GM19455 (cell line): ENCODE measurements around the gene PCDHA7.
"Not testable (repeated sequence)": the region's sequence is repeated elsewhere in the genome, so short reads cannot be mapped to it uniquely, and the experiment has no call there.

ENCODE experiments used
- ATAC-seq: cut with Tn5 transposase; IDR thresholded peaks from one replicate; pipeline ENCODE4 v1.9.1; 2021; ENCODE audit not compliant: unreplicated experiment

Gene PCDHA7, protein sequence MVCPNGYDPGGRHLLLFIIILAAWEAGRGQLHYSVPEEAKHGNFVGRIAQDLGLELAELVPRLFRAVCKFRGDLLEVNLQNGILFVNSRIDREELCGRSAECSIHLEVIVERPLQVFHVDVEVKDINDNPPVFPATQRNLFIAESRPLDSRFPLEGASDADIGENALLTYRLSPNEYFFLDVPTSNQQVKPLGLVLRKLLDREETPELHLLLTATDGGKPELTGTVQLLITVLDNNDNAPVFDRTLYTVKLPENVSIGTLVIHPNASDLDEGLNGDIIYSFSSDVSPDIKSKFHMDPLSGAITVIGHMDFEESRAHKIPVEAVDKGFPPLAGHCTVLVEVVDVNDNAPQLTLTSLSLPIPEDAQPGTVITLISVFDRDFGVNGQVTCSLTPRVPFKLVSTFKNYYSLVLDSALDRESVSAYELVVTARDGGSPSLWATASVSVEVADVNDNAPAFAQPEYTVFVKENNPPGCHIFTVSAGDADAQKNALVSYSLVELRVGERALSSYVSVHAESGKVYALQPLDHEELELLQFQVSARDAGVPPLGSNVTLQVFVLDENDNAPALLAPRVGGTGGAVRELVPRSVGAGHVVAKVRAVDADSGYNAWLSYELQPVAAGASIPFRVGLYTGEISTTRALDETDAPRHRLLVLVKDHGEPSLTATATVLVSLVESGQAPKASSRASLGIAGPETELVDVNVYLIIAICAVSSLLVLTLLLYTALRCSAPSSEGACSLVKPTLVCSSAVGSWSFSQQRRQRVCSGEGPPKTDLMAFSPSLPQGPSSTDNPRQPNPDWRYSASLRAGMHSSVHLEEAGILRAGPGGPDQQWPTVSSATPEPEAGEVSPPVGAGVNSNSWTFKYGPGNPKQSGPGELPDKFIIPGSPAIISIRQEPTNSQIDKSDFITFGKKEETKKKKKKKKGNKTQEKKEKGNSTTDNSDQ

DNA sequence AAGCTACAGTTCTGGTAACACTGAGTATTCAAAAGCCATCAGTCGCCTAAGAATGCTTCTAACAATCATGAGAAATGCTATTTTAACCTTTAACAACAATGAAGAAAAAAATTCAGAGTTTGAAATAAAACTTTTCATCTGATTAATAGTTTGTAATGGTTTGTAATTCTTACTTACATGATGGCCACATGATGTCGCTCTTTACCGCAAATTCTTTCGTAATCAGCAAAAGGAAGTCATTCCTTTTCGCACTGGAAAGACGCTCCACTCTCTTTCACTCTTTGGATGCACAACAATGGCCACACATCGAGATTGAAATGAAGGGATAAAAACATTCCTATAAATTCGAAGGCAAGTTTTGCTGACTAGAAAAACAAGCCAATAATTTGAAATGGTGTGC lies at the start of gene PCDHA7:
PCDHA7 (plus strand) TSS at position 277 of the 400 bp plus-strand sequence; CDS start at position 392, 115 bp downstream.
- no peak for ATAC-seq

DNA sequence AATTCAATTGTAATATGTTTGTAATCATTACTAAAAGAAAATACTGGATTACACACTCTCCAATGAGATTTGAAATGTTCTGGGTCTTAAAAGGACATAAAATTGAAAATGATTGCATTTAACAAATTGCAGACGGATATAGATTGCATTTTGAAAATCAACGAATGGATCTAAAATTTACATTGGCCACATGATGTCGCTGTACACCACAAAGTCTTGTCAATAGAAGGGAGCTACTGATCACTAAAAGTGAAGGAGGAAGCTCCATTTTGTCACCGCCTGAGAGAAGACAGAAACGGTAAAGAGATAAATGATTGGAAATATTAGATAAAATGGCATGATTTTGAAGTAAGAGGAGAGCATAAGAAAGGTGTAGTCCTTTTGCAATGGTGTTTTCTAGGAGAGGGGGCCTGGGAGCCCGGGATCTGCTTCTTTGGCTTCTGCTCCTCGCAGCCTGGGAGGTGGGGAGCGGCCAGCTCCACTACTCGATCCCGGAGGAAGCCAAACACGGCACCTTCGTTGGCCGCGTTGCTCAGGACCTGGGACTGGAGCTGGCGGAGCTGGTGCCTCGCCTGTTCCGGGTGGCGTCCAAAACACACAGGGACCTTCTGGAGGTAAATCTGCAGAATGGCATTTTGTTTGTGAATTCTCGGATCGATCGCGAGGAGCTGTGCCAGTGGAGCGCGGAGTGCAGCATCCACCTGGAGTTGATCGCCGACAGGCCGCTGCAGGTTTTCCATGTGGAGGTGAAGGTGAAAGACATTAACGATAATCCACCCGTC lies 48.0 kb upstream of the PCDHA7 start, which contains the start of gene PCDHA1:
PCDHA1 (plus strand) TSS at position 236 of the 782 bp plus-strand sequence.
- no peak for ATAC-seq

DNA sequence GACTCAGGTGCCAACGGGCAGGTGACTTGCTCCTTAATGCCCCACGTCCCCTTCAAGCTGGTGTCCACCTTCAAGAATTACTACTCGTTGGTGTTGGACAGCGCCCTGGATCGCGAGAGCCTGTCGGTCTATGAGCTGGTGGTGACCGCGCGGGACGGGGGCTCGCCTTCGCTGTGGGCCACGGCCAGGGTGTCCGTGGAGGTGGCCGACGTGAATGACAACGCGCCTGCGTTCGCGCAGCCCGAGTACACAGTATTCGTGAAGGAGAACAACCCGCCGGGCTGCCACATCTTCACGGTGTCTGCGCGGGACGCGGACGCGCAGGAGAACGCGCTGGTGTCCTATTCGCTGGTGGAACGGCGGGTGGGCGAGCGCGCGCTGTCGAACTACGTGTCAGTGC lies 46.6 kb upstream of the PCDHA7 start:
- not testable (repeated sequence) for ATAC-seq

DNA sequence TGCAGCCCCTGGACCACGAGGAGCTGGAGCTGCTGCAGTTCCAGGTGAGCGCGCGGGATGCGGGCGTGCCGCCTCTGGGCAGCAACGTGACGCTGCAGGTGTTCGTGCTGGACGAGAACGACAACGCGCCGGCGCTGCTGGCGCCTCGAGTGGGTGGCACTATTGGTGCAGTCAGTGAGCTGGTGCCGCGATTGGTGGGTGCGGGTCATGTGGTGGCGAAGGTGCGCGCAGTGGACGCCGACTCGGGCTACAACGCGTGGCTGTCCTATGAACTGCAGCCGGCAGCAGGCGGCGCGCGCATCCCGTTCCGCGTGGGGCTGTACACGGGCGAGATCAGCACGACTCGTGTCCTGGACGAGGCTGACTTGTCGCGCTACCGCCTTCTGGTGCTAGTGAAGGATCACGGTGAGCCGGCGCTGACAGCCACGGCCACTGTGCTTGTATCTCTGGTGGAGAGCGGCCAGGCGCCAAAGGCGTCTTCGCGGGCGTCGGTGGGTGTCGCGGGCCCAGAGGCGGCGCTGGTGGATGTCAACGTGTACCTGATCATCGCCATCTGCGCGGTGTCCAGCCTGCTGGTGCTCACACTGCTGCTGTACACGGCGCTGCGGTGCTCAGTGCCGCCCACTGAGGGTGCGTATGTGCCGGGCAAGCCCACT lies 46.1 kb upstream of the PCDHA7 start:
- ATAC-seq: not testable (repeated sequence)

DNA sequence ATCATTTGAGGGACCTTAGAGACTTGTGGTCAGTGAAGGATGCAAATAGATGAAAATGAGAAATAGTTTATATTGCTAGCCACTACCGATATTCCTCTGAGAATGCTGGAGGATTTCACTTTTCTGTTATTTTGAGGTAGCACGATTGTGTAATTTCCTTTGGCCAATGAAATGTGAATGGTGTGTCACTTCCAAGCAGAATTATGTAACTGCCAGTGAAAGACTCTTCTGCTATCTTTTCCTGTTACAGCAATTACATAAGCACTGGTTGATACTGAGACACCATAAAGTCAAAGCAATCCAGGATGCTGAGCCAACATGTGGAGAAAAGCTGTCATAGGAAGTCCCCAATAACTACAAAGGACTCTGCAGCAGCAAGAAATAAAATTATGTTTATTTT lies 43.0 kb upstream of the PCDHA7 start:
- ATAC-seq: no peak

DNA sequence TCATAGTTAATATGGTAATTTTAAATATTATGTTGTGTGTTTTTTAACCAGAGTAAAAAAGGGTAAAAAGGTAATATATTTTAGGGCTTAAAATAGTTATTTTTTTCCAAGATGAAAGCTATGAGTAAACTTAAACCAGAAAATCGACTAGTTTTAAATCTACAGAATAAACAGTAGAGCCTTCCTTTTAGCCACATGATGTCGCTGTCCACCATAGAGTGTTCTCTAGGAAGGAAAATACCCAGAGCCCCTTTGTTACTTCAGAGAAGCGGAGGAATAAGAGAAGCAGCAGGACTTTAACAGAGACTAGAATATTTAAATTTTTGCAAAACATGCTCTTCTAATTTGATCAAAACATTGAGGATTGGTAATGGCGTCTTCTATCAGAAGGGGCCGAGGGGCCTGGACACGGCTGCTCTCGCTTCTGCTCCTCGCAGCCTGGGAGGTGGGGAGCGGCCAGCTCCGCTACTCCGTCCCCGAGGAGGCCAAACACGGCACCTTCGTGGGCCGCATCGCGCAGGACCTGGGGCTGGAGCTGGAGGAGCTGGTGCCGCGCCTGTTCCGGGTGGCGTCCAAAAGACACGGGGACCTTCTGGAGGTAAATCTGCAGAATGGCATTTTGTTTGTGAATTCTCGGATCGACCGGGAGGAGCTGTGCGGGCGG lies 39.3 kb upstream of the PCDHA7 start, which contains the start of gene PCDHA2:
PCDHA2 (plus strand) TSS at position 258 of the 664 bp plus-strand sequence.
- ATAC-seq: no peak

DNA sequence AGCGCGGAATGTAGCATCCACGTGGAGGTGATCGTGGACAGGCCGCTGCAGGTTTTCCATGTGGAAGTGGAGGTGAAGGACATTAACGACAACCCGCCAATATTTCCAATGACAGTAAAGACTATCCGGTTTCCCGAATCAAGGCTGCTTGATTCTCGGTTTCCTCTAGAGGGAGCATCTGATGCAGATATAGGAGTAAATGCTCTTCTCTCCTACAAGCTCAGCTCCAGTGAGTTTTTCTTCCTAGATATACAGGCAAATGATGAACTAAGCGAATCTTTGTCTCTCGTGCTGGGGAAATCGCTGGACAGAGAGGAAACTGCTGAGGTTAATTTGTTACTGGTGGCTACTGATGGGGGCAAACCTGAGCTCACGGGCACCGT lies 38.8 kb upstream of the PCDHA7 start:
- ATAC-seq: no peak

DNA sequence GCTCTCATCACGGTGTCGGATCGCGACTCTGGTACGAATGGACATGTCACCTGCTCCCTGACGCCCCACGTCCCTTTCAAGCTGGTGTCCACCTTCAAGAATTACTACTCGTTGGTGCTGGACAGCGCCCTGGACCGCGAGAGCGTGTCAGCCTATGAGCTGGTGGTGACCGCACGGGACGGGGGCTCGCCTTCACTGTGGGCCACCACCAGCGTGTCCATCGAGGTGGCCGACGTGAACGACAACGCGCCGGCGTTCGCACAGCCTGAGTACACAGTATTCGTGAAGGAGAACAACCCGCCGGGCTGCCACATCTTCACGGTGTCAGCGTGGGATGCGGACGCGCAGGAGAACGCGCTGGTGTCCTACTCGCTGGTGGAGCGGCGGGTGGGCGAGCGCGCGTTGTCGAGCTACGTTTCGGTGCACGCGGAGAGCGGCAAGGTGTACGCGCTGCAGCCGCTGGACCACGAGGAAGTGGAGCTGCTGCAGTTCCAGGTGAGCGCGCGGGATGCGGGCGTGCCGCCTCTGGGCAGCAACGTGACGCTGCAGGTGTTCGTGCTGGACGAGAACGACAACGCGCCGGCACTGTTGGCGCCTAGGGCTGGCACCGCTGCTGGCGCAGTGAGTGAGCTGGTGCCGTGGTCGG lies 37.9 kb upstream of the PCDHA7 start:
- ATAC-seq: not testable (repeated sequence)

DNA sequence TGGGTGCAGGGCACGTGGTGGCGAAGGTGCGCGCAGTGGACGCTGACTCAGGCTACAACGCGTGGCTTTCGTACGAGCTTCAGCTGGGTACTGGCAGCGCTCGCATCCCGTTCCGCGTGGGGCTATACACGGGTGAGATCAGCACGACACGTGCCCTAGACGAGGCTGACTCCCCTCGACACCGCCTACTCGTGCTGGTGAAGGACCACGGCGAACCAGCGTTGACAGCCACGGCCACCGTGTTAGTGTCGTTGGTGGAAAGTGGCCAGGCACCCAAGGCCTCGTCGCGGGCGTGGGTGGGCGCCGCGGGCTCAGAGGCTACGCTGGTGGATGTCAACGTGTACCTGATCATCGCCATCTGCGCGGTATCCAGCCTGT lies 37.4 kb upstream of the PCDHA7 start:
- no peak for ATAC-seq

DNA sequence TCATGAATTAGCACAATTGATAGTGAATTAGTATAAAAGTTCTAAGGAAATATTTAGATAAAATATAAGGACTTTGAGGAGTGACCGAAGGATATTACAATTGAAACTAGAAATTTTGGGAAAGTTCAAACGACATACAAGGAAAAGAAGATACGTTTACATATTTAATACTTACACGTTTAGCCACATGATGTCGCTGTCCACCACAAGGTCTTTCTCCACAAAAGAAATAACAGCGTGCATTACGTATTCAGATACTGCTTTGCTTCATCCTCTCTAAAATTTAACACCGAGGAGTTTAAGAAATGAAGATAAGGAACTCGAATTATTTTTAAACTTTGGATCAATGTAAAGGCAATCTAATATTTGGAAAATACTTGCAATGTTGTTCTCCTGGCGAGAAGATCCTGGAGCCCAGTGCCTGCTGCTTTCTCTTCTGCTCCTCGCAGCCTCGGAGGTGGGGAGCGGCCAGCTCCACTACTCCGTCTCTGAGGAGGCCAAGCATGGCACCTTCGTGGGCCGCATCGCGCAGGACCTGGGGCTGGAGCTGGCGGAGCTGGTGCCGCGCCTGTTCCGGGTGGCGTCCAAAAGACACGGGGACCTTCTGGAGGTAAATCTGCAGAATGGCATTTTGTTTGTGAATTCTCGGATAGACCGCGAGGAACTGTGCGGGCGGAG lies 33.1 kb upstream of the PCDHA7 start, which contains the start of gene PCDHA3:
PCDHA3 (plus strand) TSS at position 242 of the 678 bp plus-strand sequence.
- no peak for ATAC-seq

DNA sequence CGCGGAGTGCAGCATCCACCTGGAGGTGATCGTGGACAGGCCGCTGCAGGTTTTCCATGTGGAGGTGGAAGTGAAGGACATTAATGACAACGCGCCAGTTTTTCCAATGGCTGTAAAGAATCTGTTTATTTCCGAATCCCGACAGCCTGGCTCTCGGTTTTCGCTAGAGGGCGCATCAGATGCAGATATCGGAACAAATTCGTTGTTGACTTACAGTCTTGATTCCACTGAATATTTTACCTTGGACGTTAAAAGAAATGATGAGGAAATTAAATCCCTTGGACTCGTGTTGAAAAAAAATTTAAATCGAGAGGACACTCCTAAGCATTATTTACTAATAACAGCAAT lies 32.6 kb upstream of the PCDHA7 start:
- no peak for ATAC-seq

DNA sequence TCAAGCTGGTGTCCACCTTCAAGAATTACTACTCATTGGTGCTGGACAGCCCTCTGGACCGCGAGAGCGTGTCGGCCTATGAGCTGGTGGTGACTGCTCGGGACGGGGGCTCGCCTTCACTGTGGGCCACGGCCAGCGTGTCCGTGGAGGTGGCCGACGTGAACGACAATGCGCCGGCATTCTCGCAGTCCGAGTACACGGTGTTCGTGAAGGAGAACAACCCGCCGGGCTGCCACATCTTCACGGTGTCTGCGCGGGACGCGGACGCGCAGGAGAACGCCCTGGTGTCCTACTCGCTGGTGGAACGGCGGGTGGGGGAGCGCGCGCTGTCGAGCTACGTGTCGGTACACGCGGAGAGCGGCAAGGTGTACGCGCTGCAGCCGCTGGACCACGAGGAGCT lies 31.7 kb upstream of the PCDHA7 start:
- not testable (repeated sequence) for ATAC-seq

DNA sequence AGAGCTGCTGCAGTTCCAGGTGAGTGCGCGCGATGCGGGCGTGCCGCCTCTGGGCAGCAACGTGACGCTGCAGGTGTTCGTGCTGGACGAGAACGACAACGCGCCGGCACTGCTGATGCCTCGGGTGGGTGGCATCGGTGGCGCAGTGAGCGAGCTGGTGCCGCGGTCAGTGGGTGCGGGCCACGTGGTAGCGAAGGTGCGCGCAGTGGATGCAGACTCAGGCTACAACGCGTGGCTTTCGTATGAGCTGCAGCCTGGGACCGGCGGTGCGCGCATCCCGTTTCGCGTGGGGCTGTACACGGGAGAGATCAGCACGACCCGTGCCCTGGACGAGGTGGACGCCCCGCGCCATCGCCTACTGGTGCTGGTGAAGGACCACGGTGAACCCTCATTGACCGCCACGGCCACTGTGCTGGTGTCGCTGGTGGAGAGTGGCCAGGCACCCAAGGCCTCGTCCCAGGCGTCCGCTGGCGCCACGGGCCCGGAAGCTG lies 31.2 kb upstream of the PCDHA7 start:
- no peak for ATAC-seq

DNA sequence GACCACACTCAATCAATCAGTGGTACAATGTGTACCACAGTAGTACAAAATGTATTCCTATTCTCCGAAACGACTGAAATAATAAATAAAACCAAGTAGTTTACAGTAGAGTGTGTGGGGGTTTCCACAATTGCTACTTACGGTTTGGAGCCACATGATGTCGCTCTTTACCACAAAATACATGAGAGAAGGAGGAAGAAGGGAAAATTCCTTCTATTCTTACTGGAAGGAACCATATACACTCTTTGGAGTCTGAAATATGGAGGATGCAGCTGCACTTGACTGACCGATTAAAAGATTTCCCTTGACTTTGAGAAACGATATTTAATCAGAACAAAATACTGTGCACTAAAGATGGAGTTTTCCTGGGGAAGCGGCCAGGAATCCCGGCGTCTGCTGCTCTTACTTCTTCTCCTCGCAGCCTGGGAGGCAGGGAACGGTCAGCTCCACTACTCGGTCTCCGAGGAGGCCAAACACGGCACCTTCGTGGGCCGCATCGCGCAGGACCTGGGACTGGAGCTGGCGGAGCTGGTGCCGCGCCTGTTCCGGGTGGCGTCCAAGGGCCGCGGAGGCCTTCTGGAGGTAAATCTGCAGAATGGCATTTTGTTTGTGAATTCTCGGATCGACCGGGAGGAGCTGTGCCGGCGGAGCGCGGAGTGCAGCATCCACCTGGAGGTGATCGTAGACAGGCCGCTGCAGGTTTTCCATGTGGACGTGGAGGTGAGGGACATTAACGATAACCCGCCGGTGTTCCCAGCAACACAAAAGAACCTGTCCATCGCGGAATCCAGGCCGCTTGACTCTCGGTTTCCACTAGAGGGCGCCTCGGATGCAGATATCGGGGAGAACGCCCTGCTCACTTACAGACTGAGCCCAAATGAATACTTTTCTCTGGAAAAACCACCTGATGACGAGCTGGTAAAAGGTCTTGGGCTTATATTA lies 27.0 kb upstream of the PCDHA7 start, which contains the start of gene PCDHA4:
PCDHA4 (plus strand) TSS at position 235 of the 942 bp plus-strand sequence.
- no peak for ATAC-seq

DNA sequence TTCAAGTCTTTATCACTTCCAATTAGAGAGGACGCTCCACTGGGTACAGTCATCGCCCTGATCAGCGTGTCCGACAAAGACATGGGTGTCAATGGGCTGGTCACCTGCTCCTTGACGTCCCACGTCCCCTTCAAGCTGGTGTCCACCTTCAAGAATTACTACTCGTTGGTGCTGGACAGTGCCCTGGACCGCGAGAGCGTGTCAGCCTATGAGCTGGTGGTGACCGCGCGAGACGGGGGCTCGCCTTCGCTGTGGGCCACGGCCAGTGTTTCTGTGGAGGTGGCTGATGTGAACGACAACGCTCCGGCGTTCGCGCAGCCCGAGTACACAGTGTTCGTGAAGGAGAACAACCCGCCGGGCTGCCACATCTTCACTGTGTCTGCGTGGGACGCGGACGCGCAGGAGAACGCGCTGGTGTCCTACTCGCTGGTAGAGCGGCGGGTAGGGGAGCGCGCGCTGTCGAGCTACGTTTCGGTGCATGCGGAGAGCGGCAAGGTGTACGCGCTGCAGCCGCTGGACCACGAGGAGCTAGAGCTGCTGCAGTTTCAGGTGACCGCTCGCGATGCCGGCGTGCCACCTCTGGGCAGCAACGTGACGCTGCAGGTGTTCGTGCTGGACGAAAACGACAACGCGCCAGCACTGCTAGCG lies 25.7 kb upstream of the PCDHA7 start:
- not testable (repeated sequence) for ATAC-seq

DNA sequence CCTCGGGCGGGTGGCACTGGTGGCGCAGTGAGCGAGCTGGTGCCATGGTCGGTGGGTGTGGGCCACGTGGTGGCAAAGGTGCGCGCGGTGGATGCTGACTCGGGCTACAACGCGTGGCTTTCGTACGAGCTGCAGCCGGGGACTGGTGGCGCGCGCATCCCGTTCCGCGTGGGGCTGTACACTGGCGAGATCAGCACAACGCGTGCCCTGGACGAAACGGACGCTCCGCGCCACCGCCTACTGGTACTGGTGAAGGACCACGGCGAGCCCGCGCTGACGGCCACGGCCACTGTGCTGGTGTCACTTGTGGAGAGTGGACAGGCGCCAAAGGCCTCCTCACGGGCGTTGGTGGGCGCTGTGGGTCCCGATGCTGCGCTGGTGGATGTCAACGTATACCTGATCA lies 25.2 kb upstream of the PCDHA7 start:
- no peak for ATAC-seq
